Measurements from ENCODE around the gene CES3.

DNA sequence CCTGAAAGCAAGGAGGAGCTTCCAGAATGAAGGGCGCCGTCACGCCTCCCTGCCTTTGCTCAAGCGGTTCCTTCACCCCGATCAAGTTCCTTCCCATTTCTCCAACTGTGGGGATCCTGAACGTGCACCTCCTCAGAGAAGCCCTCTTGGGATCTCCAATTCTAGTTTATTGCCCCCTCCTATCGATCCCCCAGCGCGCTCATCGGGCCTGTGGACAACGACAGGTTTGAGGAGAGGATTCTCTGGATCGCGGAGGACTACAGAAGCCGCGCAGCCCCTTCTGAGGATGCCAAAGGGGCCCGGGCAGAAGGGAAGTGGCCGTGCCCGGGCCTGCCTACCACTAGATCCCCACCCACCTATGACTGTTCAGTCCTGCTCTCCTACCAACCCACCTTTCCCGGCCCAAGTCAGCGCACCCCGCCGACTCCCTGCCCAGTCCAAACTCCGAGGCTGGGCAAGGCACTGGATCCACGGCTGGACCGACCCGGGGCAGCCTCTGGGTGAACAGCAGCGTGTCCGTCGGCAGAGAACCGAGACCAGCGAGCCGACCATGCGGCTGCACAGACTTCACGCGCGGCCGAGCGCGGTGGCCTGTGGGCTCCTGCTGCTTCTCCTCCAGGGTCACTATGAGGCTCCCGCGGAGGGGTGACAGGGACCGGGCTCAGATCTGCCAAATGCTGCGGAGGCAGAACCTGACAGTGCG lies 12.8 kb upstream of the CES3 start:
- TF ChIP-seq, protein P1, sequence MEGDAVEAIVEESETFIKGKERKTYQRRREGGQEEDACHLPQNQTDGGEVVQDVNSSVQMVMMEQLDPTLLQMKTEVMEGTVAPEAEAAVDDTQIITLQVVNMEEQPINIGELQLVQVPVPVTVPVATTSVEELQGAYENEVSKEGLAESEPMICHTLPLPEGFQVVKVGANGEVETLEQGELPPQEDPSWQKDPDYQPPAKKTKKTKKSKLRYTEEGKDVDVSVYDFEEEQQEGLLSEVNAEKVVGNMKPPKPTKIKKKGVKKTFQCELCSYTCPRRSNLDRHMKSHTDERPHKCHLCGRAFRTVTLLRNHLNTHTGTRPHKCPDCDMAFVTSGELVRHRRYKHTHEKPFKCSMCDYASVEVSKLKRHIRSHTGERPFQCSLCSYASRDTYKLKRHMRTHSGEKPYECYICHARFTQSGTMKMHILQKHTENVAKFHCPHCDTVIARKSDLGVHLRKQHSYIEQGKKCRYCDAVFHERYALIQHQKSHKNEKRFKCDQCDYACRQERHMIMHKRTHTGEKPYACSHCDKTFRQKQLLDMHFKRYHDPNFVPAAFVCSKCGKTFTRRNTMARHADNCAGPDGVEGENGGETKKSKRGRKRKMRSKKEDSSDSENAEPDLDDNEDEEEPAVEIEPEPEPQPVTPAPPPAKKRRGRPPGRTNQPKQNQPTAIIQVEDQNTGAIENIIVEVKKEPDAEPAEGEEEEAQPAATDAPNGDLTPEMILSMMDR (IDR thresholded peaks at IDR 0.05) = no peak
- no peak for TF ChIP-seq POLR2A (IDR thresholded peaks at IDR 0.05)

Data from testis (tissue), 2 donors.